Measurements from ENCODE around the gene ENDOU.

The ENDOU gene

DNA sequence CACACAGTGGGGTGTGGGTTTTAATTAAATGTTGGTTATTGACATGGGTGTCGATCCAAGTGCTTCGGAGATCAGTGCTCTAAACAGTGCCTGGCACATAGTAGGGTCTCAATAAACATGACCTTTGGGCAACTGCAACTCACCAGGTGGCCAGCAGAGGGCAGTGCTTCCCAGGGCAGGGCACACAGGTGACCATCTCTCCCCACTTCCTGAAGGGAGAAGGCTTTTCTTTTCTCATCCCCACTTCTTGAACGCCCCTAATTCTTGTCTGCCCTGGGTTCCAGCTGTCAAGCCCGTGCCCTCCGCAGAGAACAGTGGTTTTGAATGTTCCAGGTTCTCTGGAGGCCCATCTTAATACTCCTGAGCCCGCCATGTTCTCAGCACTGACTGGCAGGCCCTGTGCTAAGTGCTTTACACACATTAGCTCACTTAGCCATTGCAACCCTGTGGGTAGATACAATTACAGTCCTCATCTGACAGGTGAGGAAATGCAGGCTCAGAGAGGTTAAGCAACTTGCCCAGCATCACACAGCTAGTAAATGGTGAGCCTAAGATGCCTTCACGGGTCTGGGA is 17.0 kb upstream of the ENDOU start:
- no peak for FAIRE-seq

DNA sequence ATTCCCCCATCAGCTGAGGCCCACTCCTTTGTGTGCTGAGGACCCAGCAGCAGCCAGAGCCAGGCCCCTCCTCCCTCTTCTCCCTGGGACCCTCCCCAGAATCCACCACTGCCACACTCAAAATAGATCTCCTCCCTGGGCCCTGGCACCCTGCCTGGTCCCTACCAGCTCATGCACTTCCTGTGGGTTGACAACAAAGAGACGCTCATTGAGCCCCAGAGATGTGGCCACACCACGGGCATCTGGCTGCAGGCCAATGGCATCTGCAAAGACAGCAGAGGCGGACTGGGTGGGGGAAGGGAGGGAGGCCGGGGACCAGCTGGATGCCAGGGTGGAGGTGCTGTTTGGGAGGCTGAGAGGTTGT is 16.0 kb upstream of the ENDOU start:
- FAIRE-seq, result no peak

DNA sequence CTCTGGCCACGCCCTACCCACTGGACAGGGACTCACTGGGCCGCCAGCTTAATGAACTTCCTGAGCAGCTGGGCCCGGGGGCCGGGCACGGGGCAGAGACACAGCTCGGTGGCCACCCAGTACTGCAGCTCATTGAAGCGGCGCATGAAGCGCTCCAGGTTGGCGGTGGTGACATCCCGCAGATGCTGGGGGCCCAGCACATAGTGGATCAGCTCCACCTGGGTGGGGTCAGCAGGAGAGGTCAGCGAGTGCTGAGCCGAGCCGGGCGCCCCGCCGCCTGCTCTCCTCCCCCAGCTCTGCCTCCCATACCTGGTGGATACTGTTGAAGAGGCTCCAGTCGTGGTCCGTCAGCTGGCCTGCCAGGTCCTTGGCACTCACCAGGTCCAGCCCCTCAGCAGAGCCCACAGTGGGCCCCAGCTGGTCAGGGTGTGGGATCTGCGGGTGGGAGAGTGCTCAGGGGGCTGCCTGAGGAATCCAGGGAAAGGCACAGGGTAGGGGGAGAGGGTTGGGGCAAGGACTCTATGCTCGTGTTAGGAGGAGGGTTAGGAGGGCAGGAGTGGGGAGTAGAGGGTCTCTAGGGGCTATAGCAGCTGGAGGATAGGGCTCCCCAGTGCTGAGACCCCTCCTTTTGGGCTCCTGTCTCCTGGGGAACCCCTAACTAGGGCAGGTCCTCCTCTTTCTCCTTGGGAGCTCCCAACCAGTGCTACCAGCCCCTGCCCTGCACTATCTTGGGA is 15.5 kb upstream of the ENDOU start:
- no peak for FAIRE-seq

DNA sequence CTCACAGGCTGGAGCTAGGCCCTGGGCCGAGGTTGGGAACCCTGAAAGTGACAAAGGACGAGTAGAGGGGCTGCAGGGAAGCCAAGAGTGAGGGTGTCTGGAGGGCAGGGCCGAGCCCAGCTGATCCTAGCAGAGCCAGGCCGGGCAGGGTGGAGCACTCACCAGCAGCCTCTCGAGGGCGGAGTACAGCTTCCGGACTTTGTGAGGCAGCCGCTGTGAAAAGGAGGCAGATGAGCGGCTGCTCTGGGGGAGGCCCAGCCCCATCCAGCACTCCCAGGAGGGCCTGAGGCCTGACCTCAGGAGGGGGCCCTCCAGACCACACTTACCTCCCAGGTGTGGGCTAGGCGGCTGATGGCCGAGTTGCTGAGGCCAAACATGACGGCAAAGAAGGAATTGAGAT is 14.7 kb upstream of the ENDOU start:
- FAIRE-seq, result no peak

DNA sequence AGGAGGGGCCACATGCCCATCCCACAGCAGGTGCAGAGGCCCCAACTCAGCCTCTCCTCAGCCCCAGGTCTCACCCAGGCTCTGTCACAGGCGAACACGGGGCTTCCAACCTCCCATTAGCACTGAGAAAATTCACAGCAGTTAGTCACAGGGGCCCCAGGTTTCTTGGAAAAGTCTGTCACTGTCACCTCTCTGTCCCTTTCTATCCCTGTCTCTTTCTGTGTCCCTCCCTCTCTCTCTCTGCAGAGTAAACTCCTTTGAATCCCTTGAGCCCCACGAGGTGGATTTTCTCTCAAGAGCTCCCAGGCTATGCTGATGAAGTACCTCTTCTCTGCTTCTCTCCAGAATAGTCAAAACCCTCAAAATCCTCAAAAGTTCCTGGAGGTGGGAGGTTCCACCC is 14.0 kb upstream of the ENDOU start:
- no peak for FAIRE-seq

DNA sequence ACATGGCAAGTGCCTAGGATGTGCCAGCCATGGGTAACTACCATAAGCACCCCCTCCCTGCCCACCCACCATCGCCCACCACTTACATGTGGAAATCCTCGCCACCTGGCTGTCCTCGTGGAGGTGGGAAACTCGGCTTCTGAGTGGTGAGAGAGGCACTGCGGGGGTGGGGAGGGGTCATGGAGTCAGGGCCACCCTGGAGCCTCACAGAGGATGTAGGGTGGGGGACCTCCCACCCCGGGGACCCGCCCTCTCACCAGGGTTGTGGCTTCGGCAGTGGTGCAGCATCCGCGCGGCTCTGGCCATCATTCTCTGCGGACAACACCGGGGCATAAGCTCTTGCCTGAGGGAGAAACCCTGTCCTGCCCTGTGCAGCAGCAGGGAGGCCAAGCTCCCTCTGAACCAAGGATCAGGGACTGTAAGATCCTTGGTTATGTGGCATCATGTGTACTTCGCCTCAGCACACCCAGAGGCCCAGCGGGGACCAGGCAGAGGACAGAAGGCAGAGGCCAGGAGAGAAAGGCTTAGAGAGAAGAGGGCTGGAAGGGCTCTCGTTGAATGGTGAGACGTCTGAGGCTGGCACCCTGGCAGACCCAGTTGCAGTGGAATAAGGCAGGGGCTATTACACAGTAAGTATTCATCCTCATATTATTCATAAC is 12.8 kb upstream of the ENDOU start:
- no peak for FAIRE-seq

DNA sequence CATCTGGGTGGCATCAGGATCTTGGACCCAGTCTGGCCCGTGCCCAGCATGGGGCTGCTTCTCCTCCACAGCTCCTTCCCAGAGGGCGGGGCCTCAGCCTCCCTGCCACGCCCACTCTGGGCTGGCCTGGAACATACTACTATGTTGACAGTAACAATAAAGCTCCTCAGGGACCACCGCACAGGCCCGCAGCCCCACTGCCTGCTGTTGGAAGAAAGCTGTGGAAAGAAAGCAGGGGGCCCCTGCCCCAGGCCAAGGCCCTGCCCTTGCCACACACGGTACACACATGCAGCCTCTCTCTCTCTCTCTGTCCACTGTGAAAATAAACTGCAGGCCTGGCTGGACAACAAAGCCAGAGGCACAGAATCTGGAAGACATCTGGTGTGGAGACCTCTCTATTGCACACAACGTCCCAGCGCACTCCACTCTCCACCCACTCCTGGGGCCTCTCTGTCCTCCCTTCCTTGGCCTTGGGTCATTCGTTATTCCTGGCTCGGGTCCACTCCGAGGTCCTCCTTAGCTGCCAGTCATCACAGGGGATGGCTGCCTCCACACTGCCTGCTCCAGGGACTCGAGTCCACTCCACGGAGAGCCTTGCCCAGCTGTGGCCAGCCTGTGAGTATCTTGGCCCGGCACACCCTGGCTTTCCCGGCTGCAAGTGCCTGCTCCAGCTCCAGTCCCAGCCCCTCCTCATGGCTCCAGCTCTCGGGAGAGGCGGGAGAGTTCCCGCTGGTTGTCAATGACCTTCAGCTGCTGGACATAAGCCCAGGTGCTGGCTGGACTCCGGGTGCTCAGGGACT is 11.8 kb upstream of the ENDOU start:
- FAIRE-seq, result no peak

DNA sequence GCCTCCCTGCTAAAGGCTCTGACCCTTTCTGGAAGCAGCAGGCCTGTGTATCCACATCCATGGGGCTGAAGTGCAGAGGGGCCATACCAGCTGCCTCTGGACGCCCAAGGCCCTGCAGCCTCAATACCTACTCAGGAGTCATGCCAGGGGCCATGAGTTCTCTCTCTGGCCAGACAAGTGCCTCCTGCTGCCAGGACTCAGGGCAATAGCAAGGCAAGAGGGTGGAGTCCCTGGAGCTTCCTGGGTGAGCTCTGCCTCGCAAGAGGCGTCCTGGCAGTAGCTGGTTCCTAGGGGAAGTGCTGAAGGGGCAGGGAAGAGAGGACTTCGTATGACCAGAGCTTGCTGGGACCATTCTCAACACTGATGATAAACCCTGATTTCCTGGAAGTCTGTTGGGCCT is 10.9 kb upstream of the ENDOU start:
- no peak for FAIRE-seq

DNA sequence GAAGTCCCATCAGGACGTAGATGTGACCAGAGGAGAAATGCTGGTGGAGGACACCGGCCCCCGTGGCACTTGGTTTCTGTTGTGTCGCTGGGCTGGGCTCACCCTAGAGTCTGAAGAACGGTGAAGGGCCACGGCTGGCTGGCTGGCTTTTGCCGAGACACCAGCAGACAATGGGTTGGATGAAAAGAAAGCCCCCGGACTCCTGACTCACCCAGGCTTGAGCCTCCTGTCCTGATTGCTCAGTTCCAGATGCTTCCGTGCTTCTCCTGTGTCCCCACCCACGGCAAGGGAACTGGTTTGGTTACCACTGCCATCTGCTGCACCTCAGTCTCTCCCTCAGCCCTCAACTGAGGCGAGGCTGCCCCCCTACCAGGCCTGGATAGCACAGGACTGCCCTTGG is 10.4 kb upstream of the ENDOU start:
- FAIRE-seq, result no peak

DNA sequence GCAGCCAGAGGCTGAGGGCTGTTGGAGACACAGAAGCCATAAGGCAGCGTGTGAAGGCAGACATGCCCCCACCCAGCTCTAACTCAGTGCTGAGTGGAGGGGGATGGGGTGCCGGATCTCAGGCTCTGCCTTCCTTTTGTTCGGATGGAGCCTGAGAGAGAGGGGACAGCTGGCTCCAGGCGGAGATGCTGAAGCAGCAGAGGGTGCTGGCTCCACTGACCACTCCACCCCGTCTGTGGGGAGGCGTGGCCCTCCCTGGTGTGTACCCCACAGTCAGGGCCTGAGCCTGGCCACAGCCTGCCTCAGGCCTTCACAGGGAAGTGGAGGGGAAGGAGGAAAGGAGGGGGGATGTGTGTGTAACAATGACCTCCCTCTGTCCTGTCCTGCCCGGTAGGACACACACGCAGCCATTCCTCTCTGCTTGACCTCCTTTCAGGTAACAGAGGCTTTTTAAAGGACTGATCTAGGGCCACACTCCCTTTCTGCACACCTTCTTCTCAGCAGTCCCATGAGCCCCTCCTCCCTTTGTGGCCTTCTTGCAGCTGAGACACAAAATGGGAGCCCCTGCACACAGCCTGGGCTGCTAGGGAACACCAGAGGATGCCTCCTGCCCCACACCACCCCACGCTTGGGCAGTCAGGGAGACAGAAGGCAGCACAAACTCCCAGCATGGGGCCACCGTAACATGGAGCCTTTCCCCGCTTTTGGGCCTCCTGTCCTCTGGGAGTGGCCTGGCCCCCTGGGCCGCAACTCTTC is 9.6 kb upstream of the ENDOU start:
- FAIRE-seq, result no peak

DNA sequence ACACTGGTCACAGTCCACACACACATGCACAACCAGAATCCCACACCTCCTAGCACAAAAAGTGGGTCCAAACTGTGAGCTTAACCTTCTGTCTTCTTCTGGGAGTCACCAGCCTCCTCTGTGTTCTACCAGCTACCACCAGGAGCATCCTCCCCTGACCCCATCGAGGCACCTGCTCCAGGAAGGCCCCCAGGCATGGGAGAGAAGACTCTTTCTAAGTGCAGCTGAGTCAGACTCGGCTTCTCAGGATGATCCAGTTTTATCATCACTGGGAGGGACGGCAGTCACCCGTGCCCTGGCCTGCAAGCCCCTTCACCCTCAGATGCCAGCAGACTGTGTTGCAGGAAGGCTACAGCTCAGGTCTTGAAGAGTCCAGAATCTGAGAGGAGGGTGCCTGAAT is 7.9 kb upstream of the ENDOU start:
- FAIRE-seq, result no peak

DNA sequence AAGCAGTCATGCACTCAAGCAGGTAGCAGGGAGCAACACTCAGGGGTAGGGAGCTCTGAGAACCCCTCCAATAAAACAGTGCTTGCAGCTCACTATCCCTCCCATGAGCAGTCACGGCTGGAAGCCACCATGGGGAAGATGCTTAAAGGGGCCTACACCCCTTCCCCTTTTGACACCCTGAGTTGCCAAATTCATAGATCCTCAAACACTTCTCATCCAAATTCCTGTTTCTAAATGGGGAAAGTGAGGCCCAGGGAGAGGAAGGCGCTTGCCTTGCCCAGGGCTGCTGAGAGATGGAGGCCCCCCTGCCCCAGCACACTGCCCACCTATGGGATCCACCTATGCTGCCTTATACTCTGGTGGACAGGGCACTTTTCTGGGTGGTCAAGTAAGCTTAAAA is 7.2 kb upstream of the ENDOU start:
- no peak for FAIRE-seq

DNA sequence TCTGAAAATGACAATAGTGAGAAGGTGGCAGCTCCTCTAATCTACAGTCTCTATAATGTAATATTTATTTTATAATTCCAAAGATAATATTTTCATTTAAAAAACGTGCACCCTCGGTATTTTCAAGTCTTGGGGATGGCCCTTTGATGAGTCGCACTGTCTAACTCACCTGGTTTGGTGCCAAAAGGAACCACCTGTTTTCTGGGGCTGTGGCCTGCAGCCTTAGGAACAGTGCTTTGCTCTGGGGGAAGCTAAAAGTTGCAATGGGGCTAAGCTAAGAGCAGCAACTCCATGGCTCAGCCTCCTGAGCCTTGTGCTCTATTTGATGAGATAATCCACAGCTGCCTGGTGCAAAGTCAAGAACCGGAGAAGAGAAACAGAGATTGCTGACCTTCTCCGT is 6.4 kb upstream of the ENDOU start:
- no peak for FAIRE-seq

DNA sequence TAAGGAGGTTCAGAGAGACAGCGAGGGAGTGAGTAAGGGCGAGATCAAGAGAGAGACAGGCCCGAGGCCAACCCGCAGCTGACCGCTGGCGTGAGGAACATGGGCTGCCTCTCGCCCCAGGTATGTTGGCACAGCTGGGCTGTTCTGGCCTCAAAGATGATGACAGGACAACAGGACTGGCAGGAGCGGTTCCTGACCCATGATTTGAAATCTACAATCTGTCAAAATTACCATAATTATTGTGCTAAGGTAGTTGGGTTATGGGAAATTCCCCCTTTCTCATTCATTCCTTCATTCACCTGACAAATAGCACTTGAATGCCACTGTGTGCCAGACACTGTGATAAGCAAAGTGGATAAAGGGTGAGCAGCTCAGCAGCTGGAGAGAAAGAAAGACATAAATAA is 5.1 kb upstream of the ENDOU start:
- FAIRE-seq, result no peak

DNA sequence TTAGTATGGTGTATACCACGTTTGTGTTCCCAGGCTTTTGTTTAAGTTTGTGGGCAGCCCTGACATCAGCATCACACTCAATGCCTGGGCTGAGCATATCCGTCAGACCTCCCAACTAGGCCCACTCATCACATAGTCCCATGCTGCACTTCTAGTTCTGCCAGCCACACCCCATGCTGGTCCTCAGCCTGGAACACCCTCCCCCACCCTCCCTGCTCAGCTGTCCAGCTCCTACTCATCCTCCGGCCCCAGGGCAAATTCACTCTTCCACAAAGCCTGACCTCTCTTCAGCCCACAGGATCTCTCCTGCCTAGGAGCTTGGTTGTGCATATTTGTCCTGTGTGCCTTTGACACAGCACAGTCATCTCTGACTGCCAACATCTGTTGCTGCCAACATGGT is 3.9 kb upstream of the ENDOU start:
- FAIRE-seq, result no peak

DNA sequence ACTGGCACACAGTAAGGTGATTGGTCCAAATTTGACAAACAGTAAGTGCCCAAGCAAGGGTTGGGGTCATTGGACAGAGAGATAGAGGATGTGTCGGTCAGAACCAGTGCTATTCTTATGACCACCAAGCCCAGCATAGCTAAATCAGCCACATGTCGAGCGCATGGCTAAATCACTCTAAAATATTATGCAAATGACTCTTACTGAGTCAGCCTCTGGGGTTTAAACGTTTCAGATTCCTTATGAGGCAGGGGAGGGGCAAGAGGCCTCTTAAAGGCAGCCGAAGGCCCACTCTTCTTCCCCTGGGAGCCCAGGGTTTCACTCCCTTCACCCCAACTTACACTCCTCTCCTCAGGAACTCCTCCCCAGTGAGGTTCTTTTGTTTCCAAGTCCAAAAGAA is 603 bp upstream of the ENDOU start:
- FAIRE-seq, result no peak

DNA sequence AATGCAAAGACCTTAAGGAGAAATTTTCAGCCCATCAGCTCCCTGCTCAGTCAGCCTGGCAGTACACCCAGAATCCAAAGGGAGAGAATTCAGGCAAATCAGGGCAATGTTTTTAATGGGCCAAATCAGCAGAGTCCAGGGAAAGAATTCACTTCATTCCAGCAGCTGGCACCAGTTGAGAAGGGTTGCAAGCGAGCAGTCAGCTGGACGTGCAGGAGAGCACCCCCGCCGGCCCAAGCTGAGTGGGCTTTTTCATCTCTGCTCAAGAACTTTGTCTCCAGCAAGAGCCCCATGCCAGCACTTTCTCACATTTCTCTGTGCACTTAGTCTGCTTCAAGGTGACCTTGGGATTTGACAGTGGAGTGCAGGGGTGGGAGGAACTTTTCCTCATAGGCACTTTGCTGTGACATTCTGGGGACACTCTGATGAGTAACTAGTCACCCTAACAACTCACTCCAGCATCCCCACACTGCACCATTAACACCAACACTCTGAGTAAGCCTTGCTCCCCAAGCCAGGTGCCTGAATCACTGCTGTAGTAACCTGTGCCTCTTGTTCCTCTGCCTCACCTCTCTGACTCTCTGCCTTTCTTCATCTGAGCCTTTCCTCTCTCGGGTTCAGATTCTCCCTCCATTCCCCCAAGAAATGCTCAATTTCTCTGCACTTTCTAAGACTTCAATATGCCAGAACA is 2.2 kb downstream of the ENDOU start:
- FAIRE-seq, result no peak

DNA sequence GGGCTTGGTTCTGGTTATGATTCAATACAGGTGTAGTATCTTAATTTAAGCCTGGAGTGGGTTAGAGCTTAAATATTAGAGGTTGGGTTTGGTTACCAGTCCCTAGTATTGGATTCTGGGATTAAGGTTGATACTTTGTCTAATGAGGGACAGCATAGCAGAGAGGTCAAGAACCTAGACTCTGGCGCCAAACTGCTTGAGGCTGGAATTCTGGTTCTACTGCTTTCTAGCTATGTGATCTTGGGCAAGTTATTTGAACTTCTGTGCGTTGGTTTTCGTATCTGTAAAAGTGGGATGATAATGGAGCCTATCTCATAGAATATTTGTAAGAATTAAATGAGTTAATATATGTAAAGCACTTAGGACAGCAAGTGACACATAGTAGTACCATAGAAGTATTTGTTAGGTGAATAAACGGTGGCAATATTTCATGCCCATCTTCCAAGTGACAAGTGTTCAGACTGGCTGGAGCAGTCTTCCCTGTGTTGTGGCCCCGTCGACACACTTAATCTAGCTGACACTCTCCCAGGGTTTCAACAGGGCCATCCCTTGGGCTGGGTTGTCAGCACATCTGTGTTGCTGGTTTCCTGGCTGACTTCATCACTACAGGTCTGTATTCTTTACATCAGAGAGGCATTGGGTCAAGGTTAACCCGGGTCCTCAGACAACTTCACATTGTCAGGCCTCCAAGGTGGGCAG is 3.0 kb downstream of the ENDOU start:
- FAIRE-seq, result no peak

DNA sequence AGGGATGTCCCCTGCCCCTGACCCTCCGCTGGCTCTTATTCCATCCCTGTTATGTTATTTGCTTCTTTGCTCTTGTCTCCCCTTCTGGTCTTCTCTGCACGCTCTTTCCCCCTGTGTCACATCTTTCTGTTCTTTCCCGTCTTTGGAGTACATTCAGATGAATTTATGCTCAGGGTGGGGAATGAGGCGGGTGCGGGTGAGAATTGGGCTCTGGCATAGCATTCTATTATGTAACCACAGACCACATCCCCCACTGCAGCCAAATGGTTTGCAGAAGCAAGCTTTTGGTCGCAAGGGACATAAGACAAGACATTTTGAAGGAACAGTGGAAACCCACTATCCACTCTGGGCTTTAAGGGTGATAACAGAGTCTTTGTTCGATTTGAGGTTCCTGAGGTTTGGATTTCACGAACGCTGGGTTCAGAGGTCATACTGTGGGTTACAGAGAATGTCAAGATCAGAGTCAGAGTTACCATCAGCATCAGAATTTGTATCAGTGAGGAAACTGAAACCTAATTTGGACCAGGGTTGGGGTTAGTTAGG is 3.8 kb downstream of the ENDOU start:
- no peak for FAIRE-seq

DNA sequence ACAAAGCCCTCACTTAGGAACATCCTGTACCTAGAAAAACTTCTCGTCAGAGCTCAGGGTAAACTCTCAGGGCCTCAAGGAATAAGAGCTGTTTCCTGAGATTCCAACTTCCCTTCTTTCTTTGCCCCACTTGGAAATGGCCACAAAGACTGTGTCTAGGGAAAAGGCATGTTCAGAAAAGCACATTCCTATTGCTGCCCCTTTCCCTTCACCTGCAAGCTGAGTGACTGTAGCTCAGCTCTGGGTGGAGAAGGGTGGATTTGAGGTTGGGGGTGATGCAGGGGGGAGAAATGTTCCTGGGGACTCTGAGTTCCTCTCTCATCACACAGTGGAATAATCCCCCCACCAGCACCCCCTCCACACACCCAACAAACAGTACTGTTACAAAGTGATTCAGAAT is 6.8 kb downstream of the ENDOU start:
- FAIRE-seq, result no peak

DNA sequence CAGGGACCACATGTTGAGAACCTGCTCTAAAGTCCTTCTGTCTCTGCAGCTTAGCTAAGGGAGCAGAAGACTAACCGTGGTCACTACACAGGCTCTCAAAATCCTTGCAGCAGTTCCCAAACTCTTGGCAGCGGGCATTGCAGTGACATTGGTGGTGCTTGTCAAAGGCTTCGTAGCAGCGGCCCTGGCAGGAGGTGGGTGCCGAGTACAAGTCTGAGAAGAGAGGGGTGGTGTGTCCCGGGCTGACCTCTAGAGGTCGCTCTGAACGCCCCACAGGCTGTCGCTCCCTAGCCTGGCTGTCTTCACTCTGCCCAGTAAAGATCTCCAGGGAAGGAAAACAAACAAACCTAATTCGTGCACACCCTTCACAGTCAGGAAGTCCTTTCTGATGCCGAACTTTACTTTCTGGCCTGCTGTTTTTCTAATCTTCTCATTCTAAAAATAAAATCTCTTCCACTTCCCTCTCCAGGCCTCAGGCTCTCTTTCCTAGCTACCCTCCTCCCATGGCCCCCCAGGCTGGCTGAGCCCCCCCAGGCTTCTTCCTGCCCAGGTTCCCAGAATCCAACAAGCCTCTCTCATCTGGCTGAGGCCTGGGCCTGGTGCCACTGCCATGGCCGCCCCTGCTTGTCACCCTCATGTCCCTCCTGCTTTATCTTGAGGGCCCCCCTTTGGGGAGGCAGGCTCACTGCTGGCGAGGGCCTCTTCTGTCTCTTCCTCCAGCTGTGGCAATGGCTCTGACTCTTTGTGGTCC is 7.7 kb downstream of the ENDOU start:
- no peak for FAIRE-seq
